ENCODE measurements around the gene OSBPL10.

GRCh38 chr3:31829010-31829409, 152.1 kb downstream of the OSBPL10 start:
- TF ChIP-seq POLR2A (IDR thresholded peaks at IDR 0.05) (no peak), CTCF (IDR thresholded peaks at IDR 0.05) (no peak)
